Cerebellar cortex (tissue), 1 donor: ENCODE results near the gene NRCAM.
"Not testable (repeated sequence)": the region's sequence is repeated elsewhere in the genome, so short reads cannot be mapped to it uniquely, and the experiment has no call there.

Experiments used
- DNase-seq: peaks from one replicate; pipeline ENCODE4 v3.0.0-alpha.2; 2015; ENCODE audit warnings: low spot score

Gene NRCAM

DNA sequence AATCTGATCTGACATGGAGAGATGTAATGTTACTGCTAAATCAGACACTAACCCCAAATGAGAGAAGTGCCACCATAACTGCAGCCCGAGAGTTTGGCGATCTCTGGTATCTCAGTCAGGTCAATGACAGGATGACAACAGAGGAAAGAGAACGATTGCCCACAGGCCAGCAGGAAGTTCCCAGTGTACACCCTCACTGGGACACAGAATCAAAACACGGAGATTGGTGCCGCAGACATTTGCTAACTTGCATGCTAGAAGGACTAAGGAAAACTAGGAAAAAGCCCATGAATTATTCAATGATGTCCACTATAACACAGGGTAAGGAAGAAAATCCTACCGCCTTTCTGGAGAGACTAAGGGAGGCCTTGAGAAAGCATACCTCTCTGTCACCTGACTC, 115.8 kb downstream of the NRCAM start:
- DNase-seq, result not testable (repeated sequence)

DNA sequence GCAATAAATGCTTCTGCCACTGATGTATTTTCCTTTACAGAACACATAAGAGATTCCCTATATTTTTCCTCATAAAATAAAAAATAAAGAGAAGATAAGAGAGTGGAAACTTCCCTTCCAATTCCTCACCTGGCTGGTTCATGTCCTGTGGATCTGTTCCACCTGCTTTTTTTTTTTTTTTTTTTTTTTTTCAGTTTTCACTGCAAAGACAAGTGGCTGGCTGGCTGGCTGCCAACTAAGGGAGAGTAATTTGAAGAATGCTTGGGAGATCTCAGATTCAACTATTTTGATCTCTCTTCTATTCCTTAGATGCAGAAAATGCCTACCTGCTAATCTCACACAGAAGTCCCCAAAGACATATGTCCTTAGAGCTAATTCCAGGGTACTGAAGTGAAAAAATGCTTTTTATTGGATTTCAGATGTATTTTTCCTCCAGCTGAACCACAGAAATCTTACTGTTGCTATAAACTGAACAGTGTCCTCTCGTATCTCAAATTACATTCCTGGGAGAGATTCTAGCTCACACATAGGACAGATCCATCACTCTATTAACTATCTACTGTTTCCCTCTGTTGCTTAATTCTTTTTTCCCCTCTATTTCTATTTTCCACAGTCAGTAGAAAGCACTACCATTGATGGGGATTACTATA, 120.8 kb downstream of the NRCAM start:
- peak; percentile 34 for DNase-seq

DNA sequence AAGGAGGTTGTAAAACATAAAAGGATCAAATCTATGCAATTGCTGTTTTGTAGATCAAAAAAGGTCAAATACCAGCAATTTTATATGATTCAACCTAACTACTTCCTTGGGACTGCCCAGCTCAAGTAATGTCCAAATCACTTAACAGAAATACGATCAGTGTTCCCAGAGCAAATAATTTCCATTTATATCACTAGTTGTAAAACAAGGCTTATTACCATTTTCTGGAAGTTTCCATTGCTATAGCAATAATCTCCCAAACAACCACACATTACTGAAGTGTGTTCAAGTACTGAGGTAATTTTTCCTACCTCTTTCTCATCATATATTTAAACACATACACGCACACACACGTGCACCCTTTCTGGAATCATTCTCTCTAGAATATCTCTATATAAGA, 123.3 kb downstream of the NRCAM start:
- no peak for DNase-seq

DNA sequence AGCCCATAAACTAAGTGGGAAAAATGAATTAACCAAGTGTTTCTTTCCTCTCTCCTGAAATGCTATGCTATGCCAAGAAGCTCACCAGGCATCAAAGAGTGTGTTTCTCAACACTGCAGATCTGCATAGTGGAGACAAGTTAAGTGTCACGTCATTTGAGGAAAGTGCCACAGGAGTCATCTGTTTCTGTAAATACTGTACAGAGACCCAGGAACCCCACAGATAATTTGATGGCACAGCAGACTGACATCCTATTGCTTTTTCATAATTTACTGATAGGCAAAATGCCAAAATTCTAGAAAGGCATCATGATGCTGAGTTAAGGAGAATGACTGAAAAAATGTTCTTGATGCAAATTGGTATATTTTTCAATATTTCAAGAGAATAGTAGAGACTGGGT, 124.3 kb downstream of the NRCAM start:
- DNase-seq, result no peak

DNA sequence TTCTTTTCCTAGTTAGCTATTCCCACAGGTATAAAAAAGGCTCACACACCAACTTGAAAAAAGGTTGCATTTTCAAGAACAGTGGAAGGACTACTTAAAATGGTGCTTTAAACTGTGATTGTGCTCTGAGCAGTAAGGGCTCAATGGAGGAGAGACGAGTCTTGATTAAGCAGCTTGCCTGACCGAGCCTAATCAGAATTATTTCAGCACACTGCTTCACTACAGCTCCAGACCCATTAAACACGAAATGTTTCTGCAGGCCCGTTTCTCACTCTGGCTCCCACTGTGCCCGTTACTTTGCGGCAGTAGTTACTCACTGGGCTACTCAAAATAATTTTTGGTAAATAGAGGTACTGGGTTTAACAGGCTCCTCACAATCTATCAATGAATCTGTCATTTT, 126.0 kb downstream of the NRCAM start:
- DNase-seq, result no peak

DNA sequence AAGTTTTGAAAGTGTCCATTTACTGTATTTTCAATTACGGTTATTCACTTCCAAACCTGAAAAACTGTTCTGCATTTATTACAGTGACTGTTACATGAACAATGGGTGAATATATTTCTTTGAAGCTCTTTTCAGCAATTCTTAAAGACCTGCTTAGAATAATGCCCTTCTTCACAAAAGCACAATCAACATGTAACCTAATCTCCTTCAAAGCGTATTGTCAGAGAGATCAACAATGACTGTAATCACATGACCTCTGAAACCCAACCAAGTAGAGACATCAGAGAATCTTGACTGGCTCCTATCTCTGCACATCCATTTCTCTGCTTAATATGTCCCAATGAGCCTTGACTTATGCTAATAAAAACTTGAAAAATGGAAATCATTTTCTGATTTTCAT, 126.7 kb downstream of the NRCAM start:
- no peak for DNase-seq

DNA sequence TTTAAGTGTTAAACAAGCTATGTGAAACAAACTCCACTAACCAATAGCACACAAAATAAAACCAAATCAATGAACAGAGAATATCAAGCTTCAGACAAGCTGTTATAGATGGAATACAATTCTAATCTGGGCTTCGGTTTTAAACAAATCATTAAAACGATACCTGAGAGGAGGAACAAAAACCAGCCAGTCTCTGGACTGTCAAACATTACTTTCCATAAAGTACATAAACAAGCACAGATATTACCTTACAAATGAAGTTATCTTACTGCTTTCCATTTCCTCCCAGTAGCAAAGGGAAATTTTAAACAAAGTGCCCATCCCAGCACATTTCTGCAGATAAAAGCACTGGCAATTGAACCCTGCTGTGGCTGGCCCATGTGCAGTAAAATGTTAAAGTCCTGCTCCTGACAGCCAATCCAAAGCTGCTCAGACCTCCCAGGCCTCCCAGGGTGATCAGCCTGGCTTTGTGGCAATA, 128.0 kb downstream of the NRCAM start:
- no peak for DNase-seq

DNA sequence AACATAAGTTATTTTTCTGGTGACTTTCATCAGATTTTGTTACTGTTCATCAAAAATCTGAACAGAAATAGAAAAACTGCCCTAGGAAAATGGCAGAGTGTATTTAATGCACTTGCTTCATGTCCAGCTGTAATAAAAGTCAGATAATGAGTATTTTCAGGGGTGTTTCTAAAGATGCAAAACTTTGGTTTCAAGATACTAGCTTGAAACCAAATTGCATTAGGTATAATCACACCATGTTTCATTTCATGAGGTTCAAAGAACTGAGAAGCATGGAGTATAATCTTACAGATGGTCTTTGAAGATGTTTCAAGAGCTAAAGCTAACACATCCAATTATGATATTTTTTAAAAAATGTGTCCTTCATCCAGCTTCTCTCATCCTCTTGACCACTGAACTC, 128.9 kb downstream of the NRCAM start:
- no peak for DNase-seq

DNA sequence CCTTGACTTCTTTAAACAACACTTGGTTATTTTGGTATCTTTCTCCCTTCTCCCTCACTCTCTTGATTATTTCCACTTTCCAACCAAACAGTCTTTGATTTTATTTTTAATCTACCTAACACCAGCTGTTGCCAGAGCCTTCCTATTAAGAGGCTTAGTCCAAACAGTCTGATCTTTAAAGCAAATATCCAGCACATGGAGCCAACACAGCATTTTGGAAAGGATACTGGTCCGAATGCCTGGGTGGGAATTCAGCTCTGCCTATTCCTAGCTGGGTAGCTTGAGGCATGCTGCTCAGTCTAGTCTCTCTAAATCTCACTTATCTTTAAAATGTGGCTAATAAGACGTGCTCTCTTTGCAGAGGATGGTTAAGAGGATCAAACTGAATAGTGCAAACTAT, 129.3 kb downstream of the NRCAM start:
- no peak for DNase-seq

DNA sequence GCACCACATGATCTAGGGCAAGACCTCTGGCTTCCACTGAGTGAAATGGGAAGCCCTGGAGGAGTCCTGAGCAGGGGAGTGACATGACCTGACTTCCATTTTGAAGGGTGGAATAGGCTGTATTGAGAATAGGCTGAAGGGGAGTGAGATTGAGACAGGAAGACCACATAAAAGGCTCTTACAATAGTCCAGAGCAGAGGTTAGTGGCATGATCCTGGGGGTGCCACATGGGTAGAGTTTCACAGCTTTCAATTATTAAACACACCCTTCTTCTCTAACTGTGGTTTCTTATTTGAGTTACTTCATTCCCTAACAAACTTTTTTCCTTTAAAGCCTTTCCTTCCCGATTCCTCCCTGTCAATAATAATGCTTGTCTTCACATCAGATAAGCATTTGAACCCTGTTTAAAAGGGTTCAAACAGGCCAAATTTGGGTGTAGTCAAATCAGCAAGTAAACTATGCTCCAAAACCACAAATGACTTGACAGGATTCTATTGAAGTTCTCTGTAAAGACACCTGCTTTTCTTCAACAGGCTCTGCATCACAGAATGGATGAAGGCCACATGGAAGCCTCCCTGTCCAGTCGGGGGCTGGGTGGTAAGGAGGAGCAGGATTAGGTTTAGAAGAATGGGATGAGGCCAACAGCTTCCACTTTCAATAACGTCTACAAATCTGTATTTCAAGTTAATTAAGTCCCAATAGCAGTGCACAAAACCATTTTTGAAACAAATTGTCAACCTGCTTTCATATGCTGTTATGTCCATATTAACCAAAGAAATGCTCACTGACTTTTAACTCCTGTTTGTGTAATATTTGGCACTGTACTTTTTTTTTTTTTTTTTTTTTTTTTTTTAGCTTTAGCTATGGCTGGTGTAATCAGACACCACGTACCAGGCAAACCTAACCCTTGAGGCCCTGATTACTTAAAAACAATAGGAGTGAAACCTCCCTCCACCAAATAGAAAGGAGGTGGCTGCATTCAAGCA, 131.9 kb downstream of the NRCAM start:
- no peak for DNase-seq

DNA sequence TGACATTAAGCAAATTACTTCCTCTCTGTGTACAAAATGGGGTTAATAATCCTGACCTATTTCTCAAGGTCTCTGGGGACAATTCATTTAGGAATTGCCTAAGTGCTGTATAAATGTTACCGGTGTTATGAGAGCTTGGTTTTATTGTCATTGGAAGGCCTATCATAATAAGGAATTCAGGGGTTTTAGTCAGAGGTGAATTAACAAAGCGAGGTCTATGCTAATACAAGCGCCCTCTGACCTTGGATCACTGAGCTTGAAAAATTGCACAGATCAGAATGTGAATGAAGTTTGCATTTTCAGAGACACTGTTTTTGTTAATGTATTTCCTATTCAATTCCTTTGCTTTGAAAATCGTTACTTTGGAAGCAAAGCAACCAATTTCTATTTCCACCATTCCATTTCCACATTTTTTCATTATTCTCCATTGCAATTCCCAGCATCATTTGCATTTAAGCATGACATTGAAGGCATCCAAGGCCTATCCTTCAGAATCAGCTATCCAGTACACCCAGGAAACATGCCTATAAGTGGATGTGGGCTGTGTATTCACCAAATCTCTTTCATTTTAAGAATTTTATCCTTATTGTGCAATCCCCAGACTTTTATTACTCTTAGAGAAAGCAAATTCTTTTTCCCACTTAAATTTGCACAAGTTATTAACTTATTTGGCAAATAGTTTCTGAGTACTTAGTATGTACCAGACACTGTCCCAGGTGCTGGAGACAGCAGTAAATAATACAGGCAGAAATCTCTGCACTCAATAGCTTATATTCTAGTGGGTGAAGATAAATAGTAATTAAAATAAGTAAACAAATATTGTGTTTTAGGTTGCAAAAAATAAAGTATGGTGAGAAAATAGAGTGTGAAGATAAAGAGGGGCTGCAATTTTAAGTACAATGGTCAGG, 133.1 kb downstream of the NRCAM start:
- DNase-seq, result no peak

DNA sequence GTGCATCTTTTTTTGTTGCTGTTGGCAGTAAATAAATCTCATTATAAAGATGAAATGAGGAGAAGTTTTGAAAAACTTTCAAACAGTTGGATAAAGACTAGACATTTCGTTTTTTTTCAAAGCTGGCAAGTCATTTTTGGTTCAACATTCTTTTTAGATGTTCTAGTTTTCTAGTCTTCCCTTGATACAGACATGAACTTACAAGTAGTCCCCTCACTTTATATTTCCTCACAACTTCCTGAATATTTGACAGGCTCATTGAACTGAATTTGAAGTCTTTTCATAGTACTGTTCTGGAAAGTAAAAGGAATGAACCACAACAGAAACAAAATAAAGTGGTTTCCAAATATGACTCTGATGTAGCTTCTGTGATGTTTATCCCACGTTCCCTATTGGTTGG, 134.2 kb downstream of the NRCAM start:
- no peak for DNase-seq

DNA sequence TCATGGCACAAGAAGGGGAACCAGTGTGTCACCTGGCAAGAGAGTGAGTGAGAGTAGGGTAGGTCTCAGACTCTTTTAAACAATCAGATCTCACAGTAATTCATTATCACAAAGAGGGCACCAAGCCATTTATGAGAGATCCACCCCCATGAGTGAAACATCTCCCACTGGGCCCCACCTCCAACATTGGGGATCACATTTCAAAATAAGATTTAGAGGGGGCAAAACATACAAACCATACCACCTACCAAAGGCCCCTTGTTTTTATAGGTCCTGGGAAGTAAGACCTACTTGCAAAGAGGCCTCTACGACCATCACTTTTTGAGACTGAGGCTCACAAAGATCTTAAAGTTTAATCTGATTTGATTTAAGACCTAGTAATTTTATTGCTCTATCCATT, 134.9 kb downstream of the NRCAM start:
- no peak for DNase-seq

DNA sequence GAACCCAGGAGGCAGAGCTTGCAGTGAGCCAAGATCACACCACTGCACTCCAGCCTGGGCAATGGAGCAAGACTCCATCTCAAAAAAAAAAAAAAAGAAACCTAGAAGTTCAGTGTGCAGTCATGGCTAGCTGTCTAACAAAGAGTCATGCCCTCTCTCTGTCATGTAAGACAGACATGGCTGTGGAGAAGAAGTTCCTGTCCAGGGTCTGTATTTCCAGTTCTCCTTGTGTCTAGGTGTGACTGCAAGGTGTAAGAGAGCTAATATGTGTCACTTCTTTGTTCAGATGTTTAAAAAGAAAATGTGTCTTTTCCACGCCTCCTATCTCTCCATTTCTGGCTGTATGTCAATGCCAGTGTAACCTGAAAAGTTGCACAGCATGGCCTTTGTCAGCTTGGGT, 139.5 kb downstream of the NRCAM start:
- no peak for DNase-seq

DNA sequence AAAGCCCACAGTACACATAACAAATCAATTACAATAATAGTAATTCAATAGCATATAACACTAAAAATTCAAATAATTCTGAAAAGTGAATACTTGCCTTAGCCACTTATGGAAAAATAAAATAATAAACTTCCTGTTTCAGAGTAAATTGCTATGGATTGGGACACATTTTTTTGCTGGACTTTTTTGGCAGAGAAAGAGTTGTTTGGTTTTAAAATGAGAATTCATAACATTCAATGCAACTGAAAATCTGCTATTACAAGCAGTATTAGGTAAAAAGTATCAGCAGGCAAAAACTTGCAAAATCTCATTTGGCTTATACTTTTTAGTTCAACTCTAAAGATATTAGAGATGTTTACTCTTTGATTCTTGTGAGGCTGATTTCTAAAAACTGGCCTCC, 141.7 kb downstream of the NRCAM start:
- no peak for DNase-seq

DNA sequence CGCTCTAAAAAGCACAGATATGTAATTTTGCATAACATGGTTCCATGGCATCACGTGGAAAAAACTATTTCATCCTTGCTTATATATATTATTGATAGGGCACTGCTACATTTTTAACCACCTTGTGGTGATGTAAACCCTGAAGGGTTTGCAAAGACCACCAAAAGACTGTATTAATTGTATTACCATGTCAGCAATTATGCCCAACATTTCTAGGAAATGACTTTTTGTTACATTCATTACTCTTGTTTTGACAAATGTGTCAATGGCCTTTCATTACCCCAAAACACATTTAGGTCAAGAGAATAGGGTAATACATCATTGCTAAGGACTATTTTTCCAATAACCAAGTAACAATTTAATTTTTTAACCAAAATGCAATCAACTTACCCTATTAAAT, 142.2 kb downstream of the NRCAM start:
- no peak for DNase-seq

DNA sequence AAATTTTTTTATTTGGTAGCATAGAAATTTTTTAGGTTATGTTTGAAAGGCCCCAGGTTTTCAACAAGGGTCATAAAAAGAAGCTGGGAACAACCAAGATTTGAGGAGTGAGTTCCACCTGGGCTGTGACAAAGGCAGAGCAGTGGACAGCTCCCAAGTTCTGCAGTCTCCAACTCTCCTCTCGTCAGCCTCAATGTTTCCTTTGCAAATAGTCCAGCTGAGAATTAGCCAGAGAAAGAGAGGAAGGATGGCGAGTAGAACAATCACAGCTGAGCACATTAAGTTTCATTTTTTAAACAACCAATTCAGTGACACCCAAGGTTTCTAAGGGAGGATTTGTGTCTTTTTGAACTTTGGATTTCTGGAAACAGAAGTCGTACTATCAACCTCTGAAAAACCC, 143.2 kb downstream of the NRCAM start:
- DNase-seq, result no peak

DNA sequence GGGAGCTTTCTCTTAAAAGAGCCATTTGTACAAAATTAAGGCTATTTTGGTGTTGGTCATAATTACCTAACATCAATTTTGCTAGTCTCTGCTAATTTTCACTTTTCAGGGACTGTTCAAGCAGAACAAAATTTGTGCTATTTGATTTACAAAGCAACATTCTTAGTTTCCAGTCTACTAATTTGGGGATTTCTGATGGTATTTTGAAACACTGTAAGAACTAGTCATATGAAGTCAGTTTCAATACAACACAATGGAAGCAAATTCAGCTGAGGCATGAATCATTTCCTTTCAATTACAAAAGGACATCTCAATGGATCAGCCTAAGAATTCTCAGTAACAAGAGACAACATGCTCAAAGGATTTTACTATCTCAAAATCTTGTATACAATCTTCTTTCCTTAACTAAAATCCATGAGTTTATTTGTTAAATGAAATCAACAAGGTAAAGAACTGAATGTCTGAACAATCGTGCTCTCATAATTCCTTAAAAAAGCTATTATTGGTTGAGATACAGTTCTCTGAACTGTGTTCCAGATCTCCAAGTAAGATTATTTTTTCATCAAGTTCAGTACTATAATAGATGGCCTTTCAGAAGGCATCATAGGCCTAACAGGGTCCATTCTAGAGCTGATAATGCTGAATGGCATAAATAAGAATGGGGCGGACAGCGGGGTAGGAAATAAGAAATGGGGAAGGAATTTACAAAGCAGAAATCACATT, 144.6 kb downstream of the NRCAM start:
- no peak for DNase-seq

DNA sequence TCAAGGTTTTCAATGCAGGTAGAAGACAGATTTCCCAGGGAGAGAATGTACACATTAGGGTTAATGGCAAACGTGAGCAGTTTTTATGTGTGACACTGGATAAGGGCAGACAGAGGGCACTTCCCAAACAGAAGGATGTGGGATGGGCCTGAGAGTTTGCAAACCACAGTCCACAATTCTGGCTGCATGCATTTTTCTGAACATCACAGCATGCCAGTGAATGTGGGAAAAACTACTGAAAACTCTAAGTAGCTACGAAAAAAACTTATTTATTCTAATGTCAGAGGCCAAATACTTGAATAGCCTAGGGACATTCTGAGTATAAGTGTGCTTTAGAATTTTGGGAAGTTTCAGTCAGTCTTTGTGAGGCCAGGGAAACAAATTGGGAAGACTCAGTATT, 145.9 kb downstream of the NRCAM start:
- no peak for DNase-seq

DNA sequence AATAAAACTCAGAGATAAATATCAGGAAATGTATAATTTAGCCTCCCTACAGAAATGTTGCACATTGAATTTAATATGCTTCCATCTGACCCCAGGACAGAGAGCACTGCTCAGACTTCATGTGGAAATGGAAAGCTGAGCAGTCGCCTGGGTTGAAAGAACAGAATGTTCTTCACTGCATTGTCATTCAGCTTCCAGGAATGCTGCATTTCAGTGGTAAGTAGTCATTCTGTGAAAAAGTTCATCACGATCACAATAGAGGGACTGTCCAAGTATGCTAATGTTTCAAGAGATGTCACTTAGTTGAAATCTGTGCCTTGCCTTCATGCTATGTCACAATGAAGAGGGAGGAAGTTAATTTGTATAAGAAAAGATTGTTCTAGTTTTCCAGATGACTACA, 147.3 kb downstream of the NRCAM start:
- DNase-seq, result peak; percentile 22

DNA sequence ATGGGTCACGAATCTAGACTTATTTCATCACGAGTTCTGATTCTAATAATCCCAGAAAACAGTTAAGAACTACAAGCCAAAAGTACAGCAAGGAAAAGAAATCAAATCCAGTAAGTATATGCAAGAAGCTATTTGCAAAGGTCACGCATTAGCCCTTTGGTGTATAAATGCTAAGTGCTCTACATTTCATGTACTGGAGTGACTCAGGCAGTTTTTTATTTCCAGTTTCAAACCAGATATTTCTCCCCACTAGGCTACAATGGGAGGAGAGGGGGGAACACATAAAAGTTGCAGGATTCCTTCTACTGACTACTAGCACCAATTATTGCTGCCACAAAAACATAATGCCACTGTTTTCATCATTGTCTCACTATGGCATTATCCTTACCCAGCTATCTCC, 148.0 kb downstream of the NRCAM start:
- DNase-seq, result no peak

DNA sequence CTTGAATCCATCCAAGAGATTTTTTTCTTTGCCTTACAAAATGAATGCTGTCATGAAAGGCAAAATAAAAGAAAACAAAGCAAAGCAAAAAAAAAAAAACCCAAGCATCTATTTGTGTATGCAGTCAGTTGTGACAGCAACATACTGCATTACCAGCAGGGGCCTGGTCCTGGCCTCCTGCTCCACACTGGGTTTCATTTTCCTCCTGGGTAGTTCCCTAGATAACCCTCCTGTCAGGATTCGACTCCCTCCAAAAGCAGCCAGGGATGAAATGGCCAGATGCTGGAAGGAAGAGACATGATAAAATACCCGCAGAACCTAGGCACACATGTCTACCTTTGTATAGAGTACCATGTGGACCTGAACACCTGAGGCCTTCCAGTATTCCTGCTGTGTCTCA, 148.6 kb downstream of the NRCAM start:
- peak; percentile 91 for DNase-seq
